Stimulated activated CD4-positive, alpha-beta T cell treated with anti-CD3 and anti-CD28 coated beads, TNF-alpha, amount 100 ng/mL, for 48 hours (primary cell): ENCODE data around the gene CDK15.
"Not testable (repeated sequence)": the region's sequence is repeated elsewhere in the genome, so short reads cannot be mapped to it uniquely, and the experiment has no call there.

Experiments
- DNase-seq, 3 donors: peaks; one replicate each; pipeline ENCODE4 v3.0.0-alpha.2; 2020; ENCODE audit warnings: low read depth in 3 of 3

The CDK15 gene

GRCh38 chr2:201806442-201807170, at the start of gene CDK15:
TSS of gene CDK15 (plus strand) at chr2:201806537. CDS start at chr2:201806665, 128 bp downstream.
- DNase-seq, result no peak

- no peak for DNase-seq
Observed at GRCh38 chr2:201758234-201758633, 48.1 kb upstream of the CDK15 start.

GRCh38 chr2:201758873-201759272, 47.5 kb upstream of the CDK15 start:
- DNase-seq, result no peak

GRCh38 chr2:201759567-201759966, 46.8 kb upstream of the CDK15 start:
- no peak for DNase-seq

GRCh38 chr2:201761101-201761500, 45.2 kb upstream of the CDK15 start:
- no peak for DNase-seq

- DNase-seq, result not testable (repeated sequence)
Observed at GRCh38 chr2:201764469-201764868, 41.9 kb upstream of the CDK15 start.

GRCh38 chr2:201765799-201766198, 40.5 kb upstream of the CDK15 start:
- no peak for DNase-seq

- DNase-seq, result no peak
Observed at GRCh38 chr2:201768918-201769317, 37.4 kb upstream of the CDK15 start.

GRCh38 chr2:201769666-201770373, 36.5 kb upstream of the CDK15 start:
- DNase-seq, result no peak

- no peak for DNase-seq
Observed at GRCh38 chr2:201773990-201774389, 32.3 kb upstream of the CDK15 start.

- DNase-seq, result no peak
Observed at GRCh38 chr2:201774546-201774945, 31.8 kb upstream of the CDK15 start.

GRCh38 chr2:201775326-201775725, 31.0 kb upstream of the CDK15 start:
- DNase-seq, result no peak

- no peak for DNase-seq
Observed at GRCh38 chr2:201777043-201777442, 29.3 kb upstream of the CDK15 start.

GRCh38 chr2:201777869-201778268, 28.5 kb upstream of the CDK15 start:
- no peak for DNase-seq

GRCh38 chr2:201779901-201780673, 26.2 kb upstream of the CDK15 start:
- DNase-seq, result no peak

- DNase-seq, result peak; percentile 85 to 92 (median 85)
Observed at GRCh38 chr2:201780674-201781493, 25.5 kb upstream of the CDK15 start, which contains the start of gene ALS2. TSS of gene ALS2 (minus strand) at chr2:201780933. CDS start at chr2:201768885, 12,048 bp downstream.

- DNase-seq, result peak in 1 of 3 donors; percentile 3
Observed at GRCh38 chr2:201781557-201782051, 24.7 kb upstream of the CDK15 start.

GRCh38 chr2:201784563-201784962, 21.8 kb upstream of the CDK15 start:
- DNase-seq, result no peak

- no peak for DNase-seq
Observed at GRCh38 chr2:201785135-201785534, 21.2 kb upstream of the CDK15 start.

GRCh38 chr2:201786471-201786870, 19.9 kb upstream of the CDK15 start:
- no peak for DNase-seq

- no peak for DNase-seq
Observed at GRCh38 chr2:201788371-201788770, 18.0 kb upstream of the CDK15 start.
